K562 (cell line): ENCODE measurements around the gene MARCHF9. TPM values are rescaled to one million over a fixed set of nuclear protein-coding genes. Genes with fewer than 3 reads are reported as not detected.
A peak's percentile ranks its signal among the peaks of the same experiment; 100 is the strongest.

Experiments used
- ATAC-seq: fragments of 200-7000 bp; cut with Tn5 transposase; 3 replicates; pipeline ENCODE4 v1.9.1; 2020; ENCODE audit warnings: moderate library complexity
- BruUV-seq: library from RNA; stranded (reverse); fragments of 400-500 nt; replicated peaks from 2 replicates; lab custom pipeline; 2021; lab: Mats Ljungman, UMichigan
- CTCF ChIA-PET: fragments of 300-600 bp; formaldehyde crosslinking; extraction: SDS; loops from one replicate; lab custom pipeline; 2021; ENCODE audit warnings: low intra/inter-chr PET ratio; lab: Yijun Ruan, JAX
- POLR2A ChIA-PET: fragments of 300-600, 350-650 bp; sonication (Branson Sonifier 250); formaldehyde crosslinking; extraction: SDS; loops from one replicate; lab custom pipeline; 2021; ENCODE audit warnings: antibody characterized with exemption, inconsistent platforms; lab: Yijun Ruan, JAX
- DNase-seq, 4 experiments: peaks; one replicate each; pipeline versions ENCODE4 v3.0.0 to v3.0.0-alpha.2; 2011 to 2018; ENCODE audit warnings: low spot score in 3 of 4, mixed read lengths in 3 of 4; ENCODE audit errors: extremely low read depth in 1 of 4
- FAIRE-seq: peaks from 2 replicates; lab custom pipeline; 2011; peaks lifted over from hg19 to GRCh38; lab: Jason Lieb, UNC
- H2AFZ ChIP-seq: 2 replicates; pipeline ENCODE4 v1.6.0; 2011; ENCODE audit warnings: low read depth, low read length, control low read depth, inconsistent platforms
- H3K27ac ChIP-seq: fragments of 200-600 bp; 3 replicates; pipeline ENCODE4 v1.8.0; 2011; ENCODE audit warnings: low read depth, mild to moderate bottlenecking, control low read depth, inconsistent platforms, low read length, moderate library complexity, mixed read lengths; ENCODE audit errors: extremely low read depth
- H3K27me3 ChIP-seq, 2 experiments: fragments of 300-600 bp in 1 of 2; 2 replicates in 1 of 2; 3 replicates in 1 of 2; pipeline versions ENCODE4 v1.6.0 to v1.8.0; 2011; ENCODE audit warnings: inconsistent platforms in 2 of 2, low read length in 2 of 2, mild to moderate bottlenecking in 1 of 2, mixed read lengths in 1 of 2, moderate library complexity in 1 of 2; ENCODE audit not compliant: control insufficient read depth in 2 of 2, insufficient read depth in 2 of 2
- H3K36me3 ChIP-seq: fragments of 300-600 bp; 3 replicates; pipeline ENCODE4 v1.8.0; 2011; ENCODE audit warnings: mild to moderate bottlenecking, low read length, inconsistent platforms; ENCODE audit not compliant: control insufficient read depth, insufficient read depth
- H3K4me1 ChIP-seq, 2 experiments: fragments of 200-600 bp in 1 of 2; replicated peaks in 1 of 2; 2 replicates in 1 of 2; 3 replicates in 1 of 2; pipeline versions ENCODE4 v1.5.1 to v1.8.0; 2011; ENCODE audit warnings: inconsistent platforms in 2 of 2, low read length in 2 of 2, mild to moderate bottlenecking in 1 of 2, mixed read lengths in 1 of 2, moderate library complexity in 1 of 2; ENCODE audit not compliant: control insufficient read depth in 2 of 2, insufficient read depth in 2 of 2
- H3K4me2 ChIP-seq: 2 replicates; pipeline ENCODE4 v1.6.1; 2011; ENCODE audit warnings: low read length, control low read depth, inconsistent platforms, mixed read lengths; ENCODE audit not compliant: insufficient read depth
- H3K4me3 ChIP-seq: fragments of 200-600 bp; sonication (generic), shearing (Covaris generic); 2 replicates; pipeline ENCODE4 v1.5.1; 2016; ENCODE audit warnings: control low read depth, inconsistent platforms
- H3K79me2 ChIP-seq: fragments of 200-600 bp; 3 replicates; pipeline ENCODE4 v1.8.0; 2011; ENCODE audit warnings: low read length, inconsistent platforms; ENCODE audit not compliant: control insufficient read depth, insufficient read depth
- H3K9ac ChIP-seq, 2 experiments: 2 replicates each; pipeline versions ENCODE4 v1.6.0 to v1.6.1; 2011; ENCODE audit warnings: low read depth in 2 of 2, low read length in 2 of 2, control low read depth in 1 of 2, inconsistent platforms in 1 of 2, mild to moderate bottlenecking in 1 of 2, mixed read lengths in 1 of 2; ENCODE audit not compliant: insufficient read depth in 1 of 2
- H3K9me1 ChIP-seq: one replicate; pipeline ENCODE4 v1.6.0; 2011; ENCODE audit warnings: inconsistent platforms, mild to moderate bottlenecking, low read length, moderate library complexity; ENCODE audit not compliant: control insufficient read depth, insufficient read depth
- H3K9me3 ChIP-seq: replicated peaks from 2 replicates; pipeline ENCODE4 v1.5.1; 2011; ENCODE audit warnings: low read depth, low read length, inconsistent platforms; ENCODE audit not compliant: control insufficient read depth, insufficient read depth
- H4K20me1 ChIP-seq: replicated peaks from 2 replicates; pipeline ENCODE4 v1.6.1; 2011; ENCODE audit warnings: low read length, inconsistent platforms, mixed read lengths; ENCODE audit not compliant: control insufficient read depth, insufficient read depth
- ATF4 ChIP-seq: fragments of 450-650 bp; formaldehyde crosslinking; IDR thresholded peaks from 2 replicates; pipeline ENCODE4 v1.4.0; 2022; ENCODE audit warnings: mild to moderate bottlenecking, moderate library complexity
- CEBPG ChIP-seq, 3 experiments: fragments of 200-800 bp in 1 of 3; sonication (Bioruptor generic) in 1 of 3; sonication (generic) in 1 of 3; formaldehyde crosslinking in 1 of 3; IDR thresholded peaks in 2 of 3; conservative IDR thresholded peaks in 1 of 3; 2 replicates each; pipeline versions ENCODE4 v1.6.1 to v1.8.0; 2016 to 2022; ENCODE audit warnings: missing compliant biosample characterization in 2 of 3, missing genetic modification characterization in 2 of 3, mild to moderate bottlenecking in 1 of 3, missing genetic modification reagents in 1 of 3
- ELF2 ChIP-seq: fragments of 250-450 bp; sonication (Bioruptor Pico); IDR thresholded peaks from 2 replicates; pipeline ENCODE4 v1.5.0; 2021; ENCODE audit warnings: mild to moderate bottlenecking
- TFAP4 ChIP-seq: sonication (generic); formaldehyde crosslinking; IDR thresholded peaks from 2 replicates; pipeline ENCODE4 v1.8.0; 2022; ENCODE audit warnings: missing genetic modification reagents, mild to moderate bottlenecking, moderate library complexity, borderline replicate concordance
- WGBS: fragments of 100-300 bp; shearing (Covaris generic); methylation state at CpG from one replicate; pipeline ENCODE4 v1.1.6; 2016; ENCODE audit warnings: low coverage, mixed read lengths; ENCODE audit not compliant: insufficient coverage; ENCODE audit errors: missing lambda C conversion rate; 5-methylcytosine and 5-hydroxymethylcytosine counted together
- in situ Hi-C: fragments of 300-500 bp; cut with MboI; formaldehyde crosslinking; loops from 4 replicates; pipeline ENCODE4 v1.15.0; 2018; ENCODE audit warnings: inconsistent platforms, mixed read lengths
- intact Hi-C: fragments of 100-400 bp; cut with micrococcal nuclease; formaldehyde crosslinking; loops from 2 replicates; pipeline ENCODE4 v1.14.2; 2022
- polyA plus RNA-seq, 8 experiments: library from polyadenylated mRNA; depleted of rRNA in 4 of 8; stranded (reverse) in 5 of 8; unstranded in 3 of 8; fragments of >200 nt; fragmentation: Nextera tagmentation in 2 of 8; fragmentation: Illumina TruSeq in 1 of 8; extraction: Ambion mirVana in 2 of 8; extraction: Trizol in 1 of 8; gene quantifications; 2 replicates each; pipeline versions ENCODE4 v1.2.1 to v1.2.3, GENCODE V29; 2011 to 2014; ENCODE audit warnings: inconsistent platforms in 1 of 8, missing spikeins in 1 of 8
- total RNA-seq, 7 experiments: library from RNA; depleted of rRNA in 6 of 7; stranded (reverse); fragments of >200 nt in 6 of 7; fragmentation: Illumina TruSeq in 2 of 7; extraction: Trizol in 2 of 7; gene quantifications; 2 replicates each; pipeline versions ENCODE4 v1.2.1 to v1.2.3, GENCODE V29; 2011 to 2021; ENCODE audit warnings: low replicate concordance in 1 of 7

Gene MARCHF9
- total and polyA plus RNA-seq, 9 of the 15 experiments (the other 6 are each of a cell fraction or from before 2014, with no cell fraction given), result 0.80 to 12.4 (median 6.2) TPM

- in situ Hi-C loops, result no loop called here
- no peak for ATAC-seq
- no peak overlapping the region for H3K4me2 ChIP-seq
- H4K20me1 ChIP-seq, result no peaks in the 10 kb centered on the region
- peaks cover 8 to 12% of the 10 kb centered on the region in 2 experiments; a peak in 4 of 5 replicates for H3K4me1 ChIP-seq
- POLR2A ChIA-PET, result interaction anchor here (0.6 to 1.6 kb wide), 6 partner anchors 9 to 322 kb away, joined by 3 to 9 read pairs (median 3); partner anchors contain the start of genes EEF1AKMT3 and METTL1
- H3K36me3 ChIP-seq, result peaks cover 32% of the 10 kb centered on the region
- no peak for DNase-seq
- no peak overlapping the region for H2AFZ ChIP-seq
- intact Hi-C loops, result no loop called here
- H3K79me2 ChIP-seq, result peaks cover 26% of the 10 kb centered on the region
- H3K27ac ChIP-seq, result peak overlapping the region; percentile 2; the same call in 1 of the 3 replicates
- CTCF ChIA-PET, result interaction anchor here (0.5 to 0.9 kb wide), 2 partner anchors 10 to 198 kb away, joined by 3 to 4 read pairs; partner anchors contain the start of gene METTL1
- FAIRE-seq, result no peak
- no peak overlapping the region for H3K4me3 ChIP-seq
- H3K9me3 ChIP-seq, result no peaks in the 10 kb centered on the region
- H3K9me1 ChIP-seq, result no peaks in the 10 kb centered on the region
- BruUV-seq, result no TSS peak
- no peak overlapping the region for H3K9ac ChIP-seq
- WGBS, result 87% methylated on average over 3 of the region's 3 CpGs
- H3K27me3 ChIP-seq, result no peaks in the 10 kb centered on the region
- TF ChIP-seq ELF2 (CRISPR knock-in tag), result no peak
- TF ChIP-seq ATF4, result no peak
- no peak for TF ChIP-seq CEBPG (CRISPR knock-in tag; IDR thresholded peaks at IDR 0.05)
- 0 out of 4 replicates have a peak, but pooled peaks of 1 of the 2 experiments have one; percentile 24 for TF ChIP-seq CEBPG (tag; conservative IDR thresholded peaks at IDR 0.05 in 1 of 2, IDR thresholded peaks at IDR 0.05 in 1 of 2)
- TF ChIP-seq TFAP4 (CRISPR knock-in tag), result no peak
Observed at GRCh38 chr12:57781244-57781643, 26.3 kb downstream of the MARCHF9 start.
